CD4-positive, alpha-beta T cell (primary cell): ENCODE results near the gene KRTAP12-4. TPM values are rescaled to one million over a fixed set of nuclear protein-coding genes. Genes with fewer than 3 reads are reported as not detected.

Experiments
- ATAC-seq: fragments of 200-7000 bp; cut with Tn5 transposase; one replicate; pipeline ENCODE4 v1.10.0; 2022; ENCODE audit warnings: mild to moderate bottlenecking; ENCODE audit not compliant: poor library complexity
- CTCF ChIA-PET: fragments of 350-600 bp; sonication (Branson Sonifier 250); formaldehyde crosslinking; loops from one replicate; lab custom pipeline; 2021; ENCODE audit warnings: antibody characterized with exemption, inconsistent platforms; lab: Charles Lee
- POLR2A ChIA-PET: fragments of 350-600 bp; sonication (Branson Sonifier 250); formaldehyde crosslinking; loops from one replicate; lab custom pipeline; 2021; ENCODE audit warnings: antibody characterized with exemption, inconsistent platforms; lab: Charles Lee
- DNase-seq, 14 experiments: peaks; one replicate each; pipeline ENCODE4 v3.0.0-alpha.2; 2013 to 2020; ENCODE audit warnings: mixed read lengths in 2 of 14
- H3K27ac ChIP-seq, 2 donors: one replicate each; pipeline versions ENCODE4 v1.5.1 to v1.7.0; 2013; ENCODE audit warnings: low read length in 2 of 2, low read depth in 1 of 2, mild to moderate bottlenecking in 1 of 2
- H3K27me3 ChIP-seq, 2 experiments: 1 replicate in 1 of 2; 2 replicates in 1 of 2; pipeline versions ENCODE4 v1.6.1 to v1.7.0; 2013; ENCODE audit warnings: low read length in 2 of 2, control low read depth in 1 of 2, mild to moderate bottlenecking in 1 of 2, moderate library complexity in 1 of 2; ENCODE audit not compliant: insufficient read depth in 2 of 2, control insufficient read depth in 1 of 2
- H3K36me3 ChIP-seq: one replicate; pipeline ENCODE4 v1.6.1; 2013; ENCODE audit warnings: low read length, control low read depth; ENCODE audit not compliant: insufficient read depth
- H3K4me1 ChIP-seq: one replicate; pipeline ENCODE4 v1.6.1; 2013; ENCODE audit warnings: low read length, control low read depth; ENCODE audit not compliant: insufficient read depth
- H3K4me3 ChIP-seq: one replicate; pipeline ENCODE4 v1.5.1; 2013; ENCODE audit warnings: mild to moderate bottlenecking, low read length, moderate library complexity
- H3K9me3 ChIP-seq, 2 experiments: 1 replicate in 1 of 2; 2 replicates in 1 of 2; pipeline versions ENCODE4 v1.6.1 to v1.7.0; 2013; ENCODE audit warnings: low read length in 2 of 2, mild to moderate bottlenecking in 2 of 2, control low read depth in 1 of 2, moderate library complexity in 1 of 2; ENCODE audit not compliant: control insufficient read depth in 1 of 2, insufficient read depth in 1 of 2
- H3K27ac Mint-ChIP-seq: one replicate; pipeline ENCODE4 v1.8.0; 2020; ENCODE audit warnings: mixed read lengths
- H3K27me3 Mint-ChIP-seq: one replicate; pipeline ENCODE4 v1.8.0; 2021; ENCODE audit warnings: mixed read lengths
- H3K36me3 Mint-ChIP-seq: one replicate; pipeline ENCODE4 v1.8.0; 2021; ENCODE audit warnings: low read depth, mixed read lengths
- H3K4me1 Mint-ChIP-seq: one replicate; pipeline ENCODE4 v1.8.0; 2021; ENCODE audit warnings: low read depth, mixed read lengths
- H3K4me3 Mint-ChIP-seq: one replicate; pipeline ENCODE4 v1.8.0; 2020; ENCODE audit warnings: mild to moderate bottlenecking, mixed read lengths
- H3K9me3 Mint-ChIP-seq: one replicate; pipeline ENCODE4 v1.8.0; 2020; ENCODE audit warnings: mixed read lengths
- intact Hi-C, 2 experiments: fragments of 100-400 bp; cut with DNase I in 1 of 2; cut with micrococcal nuclease in 1 of 2; formaldehyde crosslinking; loops; one replicate each; pipeline versions ENCODE4 v1.15.1 to v1.9.0; 2023 to 2025; cut with DNase I, micrococcal nuclease
- total RNA-seq, 174 experiments: library from RNA in 2 of 174; stranded (reverse) in 2 of 174; gene quantifications; one replicate each; pipeline ENCODE4 v1.2.3 and lab custom pipeline; 2021 to 2026
- TF ChIP-seq, protein P1 (sequence below): fragments of 200-600 bp; IDR thresholded peaks from one replicate; pipeline ENCODE4 v1.8.0; 2022; ENCODE audit warnings: antibody characterized with exemption, mild to moderate bottlenecking

KRTAP12-4 gene
- total RNA-seq, 2 experiments from 2014 or later: not detected

DNA sequence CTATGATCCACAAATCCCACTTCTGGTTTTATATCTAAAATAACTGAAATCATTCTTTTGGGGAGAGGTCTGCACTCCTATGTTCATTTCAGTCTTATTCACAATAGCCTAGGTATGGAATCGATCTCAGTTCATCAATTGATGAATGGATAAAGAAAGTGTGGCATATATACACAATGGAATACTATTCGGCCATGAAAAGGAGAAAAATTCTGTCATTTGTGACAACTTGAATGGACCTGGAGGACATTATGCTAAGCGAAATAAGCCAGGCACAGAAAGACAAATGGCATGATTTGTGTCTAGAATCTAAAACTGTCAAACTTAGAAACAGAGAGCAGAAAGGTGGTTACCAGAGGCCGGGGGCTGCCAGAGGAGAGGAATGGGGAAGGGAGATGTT, 48.0 kb downstream of the KRTAP12-4 start:
- Mint-ChIP-seq H3K27ac (no peak overlapping the region), H3K4me1 (no peaks in the 10 kb centered on the region), H3K9me3 (peaks cover 10% of the 10 kb centered on the region), H3K4me3 (no peak overlapping the region), H3K36me3 (no peaks in the 10 kb centered on the region), H3K27me3 (peaks cover 4% of the 10 kb centered on the region)
- TF ChIP-seq, protein P1, sequence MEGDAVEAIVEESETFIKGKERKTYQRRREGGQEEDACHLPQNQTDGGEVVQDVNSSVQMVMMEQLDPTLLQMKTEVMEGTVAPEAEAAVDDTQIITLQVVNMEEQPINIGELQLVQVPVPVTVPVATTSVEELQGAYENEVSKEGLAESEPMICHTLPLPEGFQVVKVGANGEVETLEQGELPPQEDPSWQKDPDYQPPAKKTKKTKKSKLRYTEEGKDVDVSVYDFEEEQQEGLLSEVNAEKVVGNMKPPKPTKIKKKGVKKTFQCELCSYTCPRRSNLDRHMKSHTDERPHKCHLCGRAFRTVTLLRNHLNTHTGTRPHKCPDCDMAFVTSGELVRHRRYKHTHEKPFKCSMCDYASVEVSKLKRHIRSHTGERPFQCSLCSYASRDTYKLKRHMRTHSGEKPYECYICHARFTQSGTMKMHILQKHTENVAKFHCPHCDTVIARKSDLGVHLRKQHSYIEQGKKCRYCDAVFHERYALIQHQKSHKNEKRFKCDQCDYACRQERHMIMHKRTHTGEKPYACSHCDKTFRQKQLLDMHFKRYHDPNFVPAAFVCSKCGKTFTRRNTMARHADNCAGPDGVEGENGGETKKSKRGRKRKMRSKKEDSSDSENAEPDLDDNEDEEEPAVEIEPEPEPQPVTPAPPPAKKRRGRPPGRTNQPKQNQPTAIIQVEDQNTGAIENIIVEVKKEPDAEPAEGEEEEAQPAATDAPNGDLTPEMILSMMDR: no peak
- POLR2A ChIA-PET: no interaction called here
- Histone ChIP-seq H3K36me3 (no peaks in the 10 kb centered on the region), H3K9me3 (peaks cover 18 to 22% of the 10 kb centered on the region in 2 experiments), H3K4me3 (no peak overlapping the region), H3K4me1 (peaks cover 2% of the 10 kb centered on the region), H3K27ac (no peak overlapping the region), H3K27me3 (no peaks in the 10 kb centered on the region)
- DNase-seq: no peak
- CTCF ChIA-PET: no interaction called here
- intact Hi-C loops: no loop called here
- no peak for ATAC-seq

Other genes with a start within 250 kb of the KRTAP12-4 start
- under 1 TPM; 0.55 to 0.61 TPM for gene LRRC3, start 199.1 kb downstream of the KRTAP12-4 start, total RNA-seq
- not detected for gene KRTAP10-1, start 114.5 kb downstream of the KRTAP12-4 start, total RNA-seq
- not detected for gene KRTAP10-2, start 103.2 kb downstream of the KRTAP12-4 start, total RNA-seq
- gene KRTAP10-3, start 95.9 kb downstream of the KRTAP12-4 start, total RNA-seq: not detected
- not detected for gene KRTAP10-4, start 80.9 kb downstream of the KRTAP12-4 start, total RNA-seq
- not detected for gene KRTAP10-5, start 74.1 kb downstream of the KRTAP12-4 start, total RNA-seq
- not detected for gene KRTAP10-6, start 62.2 kb downstream of the KRTAP12-4 start, total RNA-seq
- gene KRTAP10-7, start 54.1 kb downstream of the KRTAP12-4 start, total RNA-seq: not detected
- not detected for gene KRTAP10-8, start 42.6 kb downstream of the KRTAP12-4 start, total RNA-seq
- not detected for gene KRTAP10-9, start 27.6 kb downstream of the KRTAP12-4 start, total RNA-seq
- gene KRTAP10-10, start 17.3 kb downstream of the KRTAP12-4 start, total RNA-seq: not detected
- not detected for gene KRTAP10-11, start 8.2 kb downstream of the KRTAP12-4 start, total RNA-seq
- gene KRTAP12-3, start 3.3 kb upstream of the KRTAP12-4 start, total RNA-seq: not detected
- not detected for gene KRTAP12-2, start 12.3 kb upstream of the KRTAP12-4 start, total RNA-seq
- gene KRTAP12-1, start 27.5 kb upstream of the KRTAP12-4 start, total RNA-seq: not detected
- gene KRTAP10-12, start 42.5 kb upstream of the KRTAP12-4 start, total RNA-seq: not detected
- gene TSPEAR, start 56.9 kb upstream of the KRTAP12-4 start, total RNA-seq: not detected
- gene UBE2G2, start 147.2 kb upstream of the KRTAP12-4 start, total RNA-seq: 10 to 100 TPM; 89.9 to 96.8 TPM
- gene SUMO3, start 163.4 kb upstream of the KRTAP12-4 start, total RNA-seq: 10 to 100 TPM; 82.8 to 91.2 TPM
- 10 to 100 TPM; 99.0 to 99.5 TPM for gene PTTG1IP, start 219.0 kb upstream of the KRTAP12-4 start, total RNA-seq